ENCODE measurements around the gene A4GALT.

A4GALT gene

DNA sequence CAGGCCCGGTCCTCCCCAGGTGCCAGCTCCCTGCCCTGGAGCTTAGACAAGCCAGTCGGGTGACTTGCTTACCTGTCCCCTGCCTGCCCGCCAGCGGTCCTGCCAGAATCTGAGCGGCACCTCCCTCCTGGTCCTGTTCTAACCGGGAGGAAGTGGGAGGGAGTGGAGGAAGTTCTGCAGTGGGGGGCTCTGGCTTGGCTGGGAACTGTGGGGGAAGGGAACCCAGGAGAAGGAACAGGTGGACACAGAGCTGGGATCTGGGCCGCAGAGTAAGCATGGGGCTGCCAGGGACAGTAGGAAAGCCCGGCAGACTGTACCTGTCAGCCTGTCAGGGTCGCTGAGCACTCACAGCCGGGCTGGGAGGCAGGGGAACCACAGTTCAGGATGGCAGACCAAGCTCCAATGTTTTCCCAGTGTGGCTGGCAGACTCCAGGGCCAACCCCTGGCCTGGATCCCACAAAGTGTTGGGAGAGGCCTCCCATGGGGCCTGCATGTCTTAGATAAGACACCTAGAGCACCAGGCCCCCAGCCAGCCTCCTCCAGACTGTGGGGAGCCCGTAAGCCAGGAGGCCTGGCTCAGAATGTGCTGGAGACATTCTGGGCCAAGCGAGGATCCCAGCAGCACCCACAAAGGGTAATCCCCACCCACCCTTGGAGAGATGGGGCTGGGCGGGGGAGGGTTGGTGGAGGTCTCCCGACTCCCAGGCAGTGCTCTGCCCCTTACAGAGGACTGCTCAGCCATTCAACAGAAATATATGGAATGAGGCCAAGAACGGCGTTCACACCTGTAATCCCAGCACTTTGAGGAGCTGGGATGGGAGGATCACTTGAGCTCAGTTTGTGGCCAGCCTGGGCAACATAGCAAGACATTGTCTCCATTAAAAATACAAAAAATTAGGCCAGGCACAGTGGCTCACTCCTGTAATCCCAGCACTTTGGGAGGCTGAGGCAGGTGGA is 73.8 kb downstream of the A4GALT start:
- no peak for DNase-seq

GRCh38 chr22:42645938-42646568 is 74.6 kb downstream of the A4GALT start:
- no peak for DNase-seq

DNA sequence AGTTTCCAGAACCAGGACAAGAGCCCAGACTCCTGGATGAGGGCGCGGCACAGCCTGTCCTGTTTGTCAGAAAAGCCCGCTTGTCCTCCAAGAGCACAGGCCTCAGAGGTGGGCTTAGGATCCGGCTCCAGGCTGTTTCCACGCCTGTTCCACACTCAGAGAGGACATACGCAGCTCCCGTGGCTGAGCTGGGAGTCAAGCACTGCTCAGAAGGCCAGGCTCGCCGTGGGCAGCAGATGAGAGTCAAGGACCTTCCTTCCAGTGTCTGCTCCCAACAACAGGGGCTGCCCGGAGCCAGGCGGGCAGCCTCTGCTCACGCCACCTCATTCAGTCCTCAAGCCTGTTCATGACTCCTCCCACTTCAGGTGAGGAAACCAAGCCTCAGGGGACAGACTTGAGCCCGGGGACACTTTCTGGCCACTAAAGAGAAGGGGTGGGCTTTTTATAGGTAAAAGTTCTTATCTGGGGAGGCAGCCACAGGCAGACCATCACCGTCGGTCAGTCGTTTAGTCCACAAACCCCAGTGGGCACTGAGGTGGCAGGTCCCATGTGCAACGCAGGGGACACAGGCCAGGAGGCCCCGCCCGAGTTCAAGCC is 75.2 kb downstream of the A4GALT start:
- DNase-seq: no peak

- DNase-seq: no peak
Measured at GRCh38 chr22:42644422-42645340, 76.0 kb downstream of the A4GALT start.

- no peak for DNase-seq
Measured at GRCh38 chr22:42643634-42644421, 76.8 kb downstream of the A4GALT start.

- DNase-seq: no peak
Measured at GRCh38 chr22:42642806-42643633, 77.7 kb downstream of the A4GALT start.

All from 8988T (cell line).